NB4 (cell line): ENCODE data around the gene RNF113A.

ENCODE experiments used
- CTCF ChIP-seq: IDR thresholded peaks from one replicate; pipeline ENCODE4 v1.5.1; 2012; ENCODE audit warnings: low read depth, low read length
- MAX ChIP-seq: IDR thresholded peaks from 2 replicates; pipeline ENCODE4 v1.6.1; 2011; ENCODE audit warnings: low read depth, low read length
- MYC ChIP-seq: IDR thresholded peaks from 2 replicates; pipeline ENCODE4 v1.6.1; 2011; ENCODE audit warnings: low read depth, low read length
- POLR2A ChIP-seq: IDR thresholded peaks from 2 replicates; pipeline ENCODE4 v1.6.1; 2011; ENCODE audit warnings: mild to moderate bottlenecking; ENCODE audit not compliant: insufficient read length; ENCODE audit errors: extremely low read depth

DNA sequence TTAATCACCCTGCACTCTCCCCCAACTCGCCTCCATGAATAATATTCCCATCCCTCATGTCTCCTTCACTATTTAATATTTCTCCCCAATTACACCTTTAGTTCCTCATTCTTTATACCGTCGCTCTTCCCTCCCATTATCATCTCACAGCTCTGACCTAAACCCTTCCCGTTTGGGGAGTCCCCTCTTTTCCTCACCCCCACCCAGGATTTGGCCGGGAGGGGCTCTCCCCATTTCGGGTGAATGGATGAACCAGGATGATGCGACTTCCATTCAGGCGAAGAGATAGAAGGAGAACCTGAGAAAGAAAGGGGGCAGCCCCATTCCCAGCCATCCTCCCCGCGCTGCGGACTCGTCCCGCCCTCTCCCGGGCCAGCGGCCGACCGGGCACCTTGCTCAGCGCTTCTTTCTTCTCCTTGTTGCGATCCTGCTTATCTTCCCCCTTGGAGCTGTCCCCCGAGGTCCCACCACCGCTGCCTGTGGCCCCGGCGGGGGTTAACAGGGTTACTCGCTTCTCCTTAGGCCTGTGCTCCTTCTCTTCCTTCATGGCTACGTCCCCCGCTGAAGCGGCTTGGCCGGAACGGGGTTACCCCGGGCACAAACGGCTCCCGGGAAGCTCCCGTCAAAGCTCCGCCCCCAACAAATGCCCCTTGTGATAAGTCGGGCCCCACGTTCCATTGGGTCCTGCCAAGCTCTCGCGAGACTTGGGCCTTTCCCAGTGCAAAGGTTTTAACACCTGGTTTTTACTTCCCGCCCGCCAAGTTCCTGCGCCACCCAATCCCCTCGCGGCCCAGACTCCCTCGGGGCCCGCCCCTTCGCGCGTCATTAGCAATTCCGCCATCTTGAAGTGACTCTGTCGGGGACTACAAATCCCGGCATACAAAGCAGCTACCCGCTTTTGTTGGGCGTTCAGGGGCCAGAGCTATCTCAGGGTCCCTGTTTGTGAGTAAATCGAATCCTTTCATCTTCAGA, 18.9 kb downstream of the RNF113A start, which contains the start of gene UPF3B:
- TF ChIP-seq CTCF (no peak), POLR2A (peak; percentile 66), MAX (no peak), MYC (no peak; the same call in 1 of the 2 replicates)
